Neural progenitor cell (in vitro differentiated cells): ENCODE measurements around the gene PPP4R1.

Source experiments
- EZH2 ChIP-seq: fragments of 200-600 bp; sonication (generic); IDR thresholded peaks from 2 replicates; pipeline ENCODE4 v1.6.1; 2017; ENCODE audit warnings: antibody characterized with exemption, mild to moderate bottlenecking, moderate library complexity
- TF ChIP-seq, protein P1 (sequence below): fragments of 200-600 bp; sonication (generic); IDR thresholded peaks from 2 replicates; pipeline ENCODE4 v1.5.1; 2017; ENCODE audit warnings: antibody characterized with exemption, mild to moderate bottlenecking

DNA sequence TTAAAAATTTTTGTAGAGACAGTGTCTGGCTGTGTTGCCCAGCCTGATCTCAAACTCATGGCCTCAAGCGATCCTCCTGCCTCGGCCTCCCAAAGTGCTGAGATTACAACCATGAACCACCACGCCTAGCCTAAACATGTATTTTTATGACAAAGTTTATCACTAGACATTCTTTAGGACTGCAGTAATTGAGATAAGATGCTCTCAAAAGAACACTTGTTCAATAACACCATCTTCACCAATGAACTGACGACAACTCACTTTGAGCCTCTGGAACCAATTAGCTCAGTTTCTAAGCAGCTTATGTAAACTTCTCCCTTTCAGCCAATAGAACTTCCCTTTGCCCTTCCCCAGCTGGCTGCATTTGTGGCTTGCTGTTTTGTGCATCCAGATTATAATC is 15.3 kb upstream of the PPP4R1 start:
- TF ChIP-seq, protein P1, sequence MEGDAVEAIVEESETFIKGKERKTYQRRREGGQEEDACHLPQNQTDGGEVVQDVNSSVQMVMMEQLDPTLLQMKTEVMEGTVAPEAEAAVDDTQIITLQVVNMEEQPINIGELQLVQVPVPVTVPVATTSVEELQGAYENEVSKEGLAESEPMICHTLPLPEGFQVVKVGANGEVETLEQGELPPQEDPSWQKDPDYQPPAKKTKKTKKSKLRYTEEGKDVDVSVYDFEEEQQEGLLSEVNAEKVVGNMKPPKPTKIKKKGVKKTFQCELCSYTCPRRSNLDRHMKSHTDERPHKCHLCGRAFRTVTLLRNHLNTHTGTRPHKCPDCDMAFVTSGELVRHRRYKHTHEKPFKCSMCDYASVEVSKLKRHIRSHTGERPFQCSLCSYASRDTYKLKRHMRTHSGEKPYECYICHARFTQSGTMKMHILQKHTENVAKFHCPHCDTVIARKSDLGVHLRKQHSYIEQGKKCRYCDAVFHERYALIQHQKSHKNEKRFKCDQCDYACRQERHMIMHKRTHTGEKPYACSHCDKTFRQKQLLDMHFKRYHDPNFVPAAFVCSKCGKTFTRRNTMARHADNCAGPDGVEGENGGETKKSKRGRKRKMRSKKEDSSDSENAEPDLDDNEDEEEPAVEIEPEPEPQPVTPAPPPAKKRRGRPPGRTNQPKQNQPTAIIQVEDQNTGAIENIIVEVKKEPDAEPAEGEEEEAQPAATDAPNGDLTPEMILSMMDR = no peak
- TF ChIP-seq EZH2 = no peak
